ENCODE measurements around the gene TENM4. TPM values are rescaled to one million over a fixed set of nuclear protein-coding genes. Genes with fewer than 3 reads are reported as not detected.
"Not testable (repeated sequence)": the region's sequence is repeated elsewhere in the genome, so short reads cannot be mapped to it uniquely, and the experiment has no call there.

Gene TENM4
- total RNA-seq, 1 donor from 2014 or later = 46.6 TPM

DNA sequence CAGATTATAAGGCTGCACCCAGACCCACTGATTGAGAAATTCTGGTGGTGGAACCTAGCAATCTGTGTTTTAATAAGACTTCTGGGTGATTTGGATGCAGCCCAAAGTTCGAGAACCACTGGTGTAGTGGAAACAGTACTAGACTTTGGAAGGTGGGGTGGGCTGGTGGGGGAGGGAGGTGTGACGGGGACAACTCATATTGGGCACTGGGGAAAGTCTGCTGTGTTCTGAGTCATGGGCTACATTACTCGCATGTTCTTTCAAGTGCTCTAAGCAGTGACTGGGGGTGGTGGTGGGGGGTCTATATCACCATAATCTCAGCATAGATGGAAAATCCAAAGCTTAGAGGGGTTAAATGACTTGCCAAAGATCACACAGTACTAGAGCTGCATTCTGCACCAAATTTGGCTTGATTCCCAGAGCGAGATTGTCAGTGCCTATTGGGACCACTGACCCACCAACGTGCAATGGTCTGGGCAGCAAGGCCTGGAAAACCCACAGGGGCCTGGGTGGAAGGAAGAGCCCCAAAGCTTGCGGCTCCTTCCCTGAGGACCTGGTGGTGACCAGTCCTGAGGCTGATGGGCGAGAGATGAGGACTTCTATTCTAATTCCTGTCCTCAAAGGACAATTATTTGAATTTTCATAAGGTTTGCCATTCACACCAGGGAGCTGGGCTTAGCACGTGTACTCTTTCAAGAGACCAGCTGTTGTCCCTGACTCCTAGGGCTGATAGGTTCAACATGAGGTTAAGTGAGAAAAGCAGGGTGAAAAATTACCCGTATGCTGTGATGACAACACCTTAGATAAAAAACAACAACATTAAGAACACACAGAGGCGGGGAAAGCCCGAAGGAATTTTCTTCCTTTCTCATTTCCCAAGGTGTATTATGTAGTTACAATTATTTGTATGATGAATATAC, 788.6 kb downstream of the TENM4 start:
- DNase-seq (ENCODE audit: low spot score) = no peak

DNA sequence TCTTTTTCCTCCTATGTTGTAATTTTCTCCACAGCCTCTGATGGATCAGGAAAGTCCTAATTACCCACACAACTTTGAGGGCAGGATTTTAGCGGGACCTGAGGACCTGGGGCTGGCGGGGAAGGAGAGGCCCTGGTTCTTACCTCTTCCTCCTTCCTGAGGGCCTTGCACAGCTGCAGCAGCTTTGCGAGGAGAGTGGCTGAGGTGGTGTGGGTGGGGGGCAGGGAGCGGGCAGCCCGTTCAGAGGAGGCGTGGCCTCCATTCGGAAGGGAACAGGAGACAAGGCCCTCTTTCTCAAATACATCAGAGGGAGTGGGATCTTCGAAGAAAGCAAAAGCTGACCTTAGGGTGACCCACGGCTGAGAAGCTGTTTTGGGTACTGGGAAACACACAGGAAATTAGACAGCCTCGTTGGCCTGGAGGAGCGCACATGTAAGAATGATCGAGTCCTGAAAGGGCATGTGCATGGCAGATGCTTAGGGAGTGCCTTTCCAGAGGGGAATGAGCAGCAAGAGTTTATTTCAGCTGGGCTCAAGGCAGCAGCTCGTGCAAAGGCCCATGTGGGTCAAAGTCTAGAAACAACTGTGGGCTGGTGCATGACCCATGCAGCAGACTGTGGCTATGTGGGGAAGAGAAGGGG, 789.6 kb downstream of the TENM4 start:
- DNase-seq (ENCODE audit: low spot score) = no peak

DNA sequence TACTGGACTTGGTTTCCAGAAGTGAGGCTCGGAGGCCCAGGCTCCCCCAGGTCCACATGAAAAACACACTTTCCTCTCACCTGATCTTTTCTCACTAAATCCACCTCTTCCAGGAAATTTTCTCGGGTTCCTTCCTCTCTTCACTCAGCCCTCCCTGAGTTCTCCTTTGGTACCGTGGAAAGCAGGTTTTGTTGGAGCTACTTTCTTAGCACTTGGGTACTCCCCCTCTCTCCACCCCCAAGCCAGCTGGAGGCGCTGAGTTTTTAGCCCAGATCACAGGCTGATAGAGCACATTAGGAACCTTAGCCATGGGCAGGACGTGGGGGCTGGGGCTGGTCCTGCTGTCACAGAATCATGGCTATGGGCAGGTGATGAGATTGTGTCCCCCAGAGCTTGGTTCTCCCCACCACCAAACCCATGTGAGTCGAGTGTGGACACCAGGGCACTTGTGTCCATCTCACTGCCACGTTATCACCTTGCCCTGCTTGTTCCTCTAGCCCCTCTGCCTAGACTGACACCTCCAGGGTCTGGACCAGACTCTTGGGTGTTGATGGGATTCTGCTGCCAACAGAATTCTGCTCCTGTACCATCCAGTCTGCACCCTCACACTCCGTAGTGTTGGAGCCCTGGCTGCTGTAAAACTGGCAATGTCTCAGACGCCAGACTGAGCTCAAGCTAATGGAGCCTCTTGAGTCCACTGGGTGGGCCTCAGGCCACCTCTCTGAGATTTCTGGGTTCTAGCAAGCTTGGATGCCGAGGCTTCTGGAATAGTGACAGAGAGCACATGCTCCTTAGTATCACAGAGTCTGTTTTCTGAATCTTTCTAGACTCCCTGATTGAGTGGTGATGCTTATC, 791.2 kb downstream of the TENM4 start:
- DNase-seq (ENCODE audit: low spot score) = no peak

DNA sequence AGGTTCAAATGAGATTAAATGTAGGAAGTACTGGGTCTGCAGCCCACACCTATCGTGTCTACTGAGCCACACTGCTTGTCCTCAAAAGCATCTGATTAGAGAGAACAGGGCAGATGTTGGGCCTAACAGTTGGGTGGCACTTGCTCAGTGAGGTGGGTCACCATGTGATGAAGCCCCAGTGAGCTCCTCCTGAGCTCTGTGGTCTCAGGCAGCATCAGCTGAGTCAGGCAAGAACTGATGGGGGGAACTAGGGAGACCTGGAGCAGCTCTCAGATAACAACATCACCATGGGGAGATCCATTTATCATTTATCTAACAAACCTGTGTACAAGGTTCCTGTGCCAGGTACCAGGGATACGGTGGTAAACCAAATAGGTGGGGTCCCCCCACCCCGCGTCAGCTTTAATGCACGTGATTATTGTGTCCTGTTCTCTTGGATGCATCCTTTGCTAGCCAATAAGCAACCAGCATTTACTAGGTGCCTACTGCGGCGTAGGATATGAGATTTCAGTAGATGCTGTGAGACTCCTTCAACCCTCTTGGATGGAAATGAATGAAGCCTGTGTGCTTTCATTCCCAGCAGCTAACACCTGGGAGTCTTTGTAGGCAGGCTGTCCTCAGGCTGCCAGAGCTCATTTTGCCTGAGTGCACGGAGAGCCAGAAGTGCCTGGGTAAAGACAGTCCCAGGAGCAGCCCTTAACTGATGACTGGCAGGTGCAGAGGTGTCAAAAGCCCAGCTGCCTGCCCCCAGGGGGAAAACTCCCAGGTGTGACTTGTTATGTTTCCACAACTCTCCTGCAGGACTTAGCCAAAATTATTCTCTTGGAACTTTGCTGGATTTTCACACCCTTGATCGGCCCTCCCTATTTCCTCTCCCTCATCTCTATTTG, 792.6 kb downstream of the TENM4 start:
- no peak for DNase-seq (ENCODE audit: low spot score)

DNA sequence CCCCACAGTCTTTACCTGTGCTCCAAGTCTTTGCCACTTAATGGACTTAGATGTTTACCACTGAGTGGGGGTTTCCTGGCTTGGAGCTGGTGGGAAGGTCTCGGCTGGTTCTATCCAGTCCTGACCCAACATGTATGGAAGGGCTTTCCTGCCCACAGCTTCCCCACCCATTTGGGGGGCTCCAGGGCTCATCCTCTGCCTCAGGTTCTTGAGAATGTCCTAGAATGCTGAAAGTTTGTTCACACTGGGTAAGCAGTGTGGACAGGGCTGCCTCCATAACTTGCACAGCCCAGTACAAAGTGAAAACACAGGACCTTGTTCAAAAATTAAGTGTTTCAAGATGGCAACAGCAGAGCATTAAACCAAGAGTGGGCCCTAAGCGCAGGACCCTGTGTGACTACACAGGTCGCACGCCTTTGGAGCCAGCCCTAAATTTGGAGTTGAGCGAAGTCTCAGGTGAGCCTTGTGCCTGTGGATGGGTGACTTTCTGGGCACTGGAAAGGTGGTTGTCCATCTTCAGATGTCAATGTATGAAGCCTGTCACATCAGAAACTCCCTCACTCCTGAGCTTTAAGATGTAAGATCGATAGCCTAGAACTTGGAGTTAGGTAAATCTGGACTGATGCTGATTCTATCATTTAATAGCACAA, 793.4 kb downstream of the TENM4 start:
- DNase-seq (ENCODE audit: low spot score) = no peak

DNA sequence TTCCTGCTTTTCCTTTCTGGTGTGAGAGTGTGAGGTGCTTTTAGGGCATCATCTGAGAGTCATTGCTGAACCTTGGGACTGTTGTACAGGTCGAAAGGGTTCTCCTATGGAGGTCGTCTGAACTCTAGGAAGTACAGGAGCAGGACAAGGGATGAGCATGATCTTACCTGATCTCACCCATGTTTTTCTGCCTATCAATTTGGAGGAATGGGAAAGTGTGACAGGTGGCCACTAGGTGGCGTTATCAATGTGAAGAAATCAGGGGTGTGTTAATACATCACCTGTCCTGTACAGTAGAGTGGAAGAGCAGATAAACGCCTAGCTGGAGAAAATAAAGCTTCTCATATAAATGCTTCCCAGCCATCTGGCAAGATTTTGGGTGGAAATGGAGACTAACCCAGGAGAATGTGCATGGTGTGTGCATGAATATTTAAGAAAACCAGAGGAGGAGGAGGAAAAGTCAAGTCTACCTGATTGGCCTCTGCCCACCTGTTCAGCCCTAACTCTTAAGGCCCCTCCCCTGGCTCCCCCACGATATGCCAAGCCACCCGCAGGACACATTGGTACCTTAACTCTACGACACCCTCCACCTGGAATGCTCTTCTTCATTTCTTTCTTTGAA, 794.2 kb downstream of the TENM4 start:
- DNase-seq (ENCODE audit: low spot score) = no peak

DNA sequence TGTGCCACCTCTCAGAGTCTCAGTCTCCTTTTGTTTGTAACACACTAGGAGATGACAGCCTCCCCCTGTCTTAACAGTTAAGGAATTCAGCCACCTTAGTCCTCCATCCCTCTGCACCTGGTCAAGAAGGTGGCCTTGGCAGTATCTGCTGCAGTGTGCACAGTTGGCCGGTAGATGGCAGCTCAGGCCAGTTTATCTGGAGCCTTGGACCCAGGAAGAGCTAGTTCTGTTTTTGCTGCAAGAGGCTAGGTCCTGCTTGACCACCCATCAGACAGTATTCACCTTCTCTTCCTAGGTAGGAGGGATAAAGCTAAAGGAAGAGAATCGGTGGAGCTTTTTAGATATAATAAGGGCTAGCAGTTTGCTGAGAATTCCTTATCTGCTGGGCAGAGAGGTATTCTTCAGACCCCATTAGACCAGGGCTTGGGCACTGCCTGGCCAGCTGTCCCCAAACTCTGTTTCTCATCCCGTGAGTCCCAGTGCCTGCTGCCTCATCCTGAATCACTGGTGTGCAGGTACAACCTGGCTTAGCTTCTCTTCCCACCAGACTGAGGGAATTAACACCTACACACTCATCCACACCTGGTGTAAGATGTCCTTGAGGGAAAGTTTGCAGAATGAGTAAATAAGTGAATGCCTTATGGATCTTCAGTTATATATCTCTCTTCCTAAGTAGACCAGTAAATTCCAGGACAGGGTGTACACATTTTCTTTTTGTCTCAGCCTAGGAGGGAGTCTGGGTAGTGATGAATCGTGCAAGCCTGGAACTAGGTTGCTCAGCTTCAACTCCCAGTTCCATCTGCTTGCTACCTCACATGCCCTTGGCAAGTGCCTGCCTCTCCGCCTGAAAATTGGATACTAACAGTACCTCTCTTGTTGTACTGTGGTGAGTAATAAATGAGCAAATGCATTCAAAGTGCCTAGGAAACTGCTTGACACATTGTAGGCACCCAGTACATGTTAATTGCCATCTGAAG, 795.3 kb downstream of the TENM4 start:
- DNase-seq (ENCODE audit: low spot score) = no peak

DNA sequence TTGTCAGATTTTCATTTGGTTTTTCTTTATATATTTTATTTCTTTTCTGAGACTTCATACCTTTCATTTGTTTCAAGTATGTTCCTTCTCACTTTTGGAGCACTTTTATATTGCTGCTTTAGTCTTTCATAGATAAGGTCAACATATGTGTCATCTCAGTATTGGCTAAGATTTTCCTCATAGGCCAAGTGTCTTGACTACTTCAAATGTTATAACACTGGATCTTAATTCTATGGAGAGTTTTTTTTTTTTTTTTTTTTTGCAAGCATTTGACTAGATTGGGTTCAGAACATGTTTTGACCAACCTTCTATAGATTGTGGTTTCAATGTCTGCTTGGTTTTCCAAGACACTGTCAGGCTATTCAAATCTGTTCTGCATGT, 797.2 kb downstream of the TENM4 start:
- no peak for DNase-seq (ENCODE audit: low spot score)

DNA sequence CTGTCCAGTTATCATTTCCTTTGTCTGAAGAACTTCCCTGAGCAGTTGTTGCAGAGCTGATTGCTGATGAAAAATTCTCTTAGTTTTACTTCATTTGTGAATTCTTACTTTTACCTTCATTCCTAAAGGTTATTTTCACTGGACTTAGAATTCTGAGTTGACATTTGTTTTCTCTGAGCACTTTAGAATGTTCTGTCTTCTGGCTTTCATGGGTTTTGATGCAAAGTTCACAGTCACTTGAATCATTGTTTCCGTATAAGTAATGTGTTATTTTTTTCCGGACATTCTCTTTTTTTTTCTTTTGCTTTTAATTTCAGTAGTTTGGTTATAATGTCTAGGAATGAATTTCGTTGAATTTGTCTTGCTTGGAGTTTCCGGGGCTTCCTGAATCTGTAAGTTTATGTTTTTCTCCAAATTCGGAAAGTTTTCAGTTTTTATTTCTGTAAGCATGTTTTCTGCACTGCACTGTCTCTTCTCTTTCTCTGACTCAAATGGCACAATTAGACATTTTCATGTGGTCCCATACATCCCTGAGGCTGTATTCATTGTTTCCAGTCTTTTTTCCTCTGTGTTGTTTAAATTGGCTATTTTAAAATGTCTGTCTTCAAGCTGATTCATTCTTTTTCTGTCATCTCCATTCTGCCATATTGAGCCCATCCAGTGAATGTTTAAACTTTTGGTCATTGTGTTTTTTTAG, 797.7 kb downstream of the TENM4 start:
- no peak for DNase-seq (ENCODE audit: low spot score)

DNA sequence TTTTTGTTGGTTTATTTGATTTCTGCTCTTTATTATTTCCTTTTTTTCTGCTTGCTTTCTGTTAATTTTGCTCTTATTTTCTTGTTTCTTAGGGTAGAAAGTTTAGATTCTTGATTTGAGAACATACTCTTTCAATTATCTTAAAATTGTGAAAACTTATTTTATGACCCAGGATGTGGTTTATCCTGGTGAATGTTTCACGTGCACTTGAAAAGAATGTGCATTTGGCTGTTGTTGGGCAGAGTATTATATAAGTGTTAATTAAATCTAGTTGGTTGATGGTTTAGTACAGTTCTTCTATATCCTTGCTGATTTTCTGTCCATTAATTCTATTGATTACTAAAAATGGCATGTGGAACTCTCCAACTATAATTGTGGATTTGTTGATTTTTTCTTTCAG, 799.3 kb downstream of the TENM4 start:
- no peak for DNase-seq (ENCODE audit: low spot score)

DNA sequence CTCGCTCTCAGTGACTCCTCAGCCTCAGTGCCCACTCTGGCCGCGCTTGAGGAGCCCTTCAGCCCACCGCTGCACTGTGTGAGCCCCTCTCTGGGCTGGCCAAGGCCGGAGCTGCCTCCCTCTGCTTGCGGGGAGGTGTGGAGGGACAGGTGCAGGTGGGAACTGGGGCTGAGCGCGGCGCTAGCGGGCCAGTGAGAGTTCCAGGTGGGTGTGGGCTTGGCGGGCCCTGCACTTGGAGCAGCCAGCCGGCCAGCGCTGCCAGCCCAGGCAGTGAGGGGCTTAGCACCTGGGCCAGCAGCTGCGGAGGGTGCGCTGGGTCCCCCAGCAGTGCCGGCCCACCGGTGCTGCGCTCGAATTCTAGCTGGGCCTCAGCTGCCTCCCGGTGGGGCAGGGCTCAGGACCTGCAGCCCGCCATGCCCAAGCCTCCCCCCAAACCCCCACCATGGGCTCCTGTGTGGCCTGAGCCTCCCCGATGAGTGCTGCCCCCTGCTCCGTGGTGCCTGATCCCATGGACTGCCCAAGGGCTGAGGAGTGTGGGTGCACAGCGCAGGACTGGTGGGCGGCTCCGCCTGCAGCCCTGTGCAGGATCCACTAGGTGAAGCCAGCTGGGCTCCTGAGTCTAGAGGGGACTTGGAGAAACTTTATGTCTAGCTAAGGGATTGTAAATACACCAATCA, 802.0 kb downstream of the TENM4 start:
- no peak for DNase-seq (ENCODE audit: low spot score)

DNA sequence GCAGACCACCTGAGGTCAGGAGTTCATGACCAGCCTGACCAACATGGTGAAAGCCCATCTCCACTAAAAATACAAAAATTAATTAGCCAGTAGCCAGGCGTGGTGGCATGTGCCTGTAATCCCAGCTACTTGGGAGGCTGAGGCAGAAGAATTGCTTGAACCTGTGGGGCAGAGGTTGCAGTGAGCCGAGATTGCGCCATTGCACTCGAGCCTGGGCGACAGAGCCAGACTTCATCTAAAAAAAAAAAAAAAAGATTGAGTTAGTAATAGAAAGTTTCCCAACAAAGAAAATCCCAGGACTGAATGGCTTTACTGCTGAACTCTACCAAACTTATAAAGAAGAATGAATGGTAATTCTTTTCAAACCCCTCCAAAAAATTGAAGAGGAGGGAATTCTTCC, 803.3 kb downstream of the TENM4 start:
- DNase-seq (ENCODE audit: low spot score) = not testable (repeated sequence)

DNA sequence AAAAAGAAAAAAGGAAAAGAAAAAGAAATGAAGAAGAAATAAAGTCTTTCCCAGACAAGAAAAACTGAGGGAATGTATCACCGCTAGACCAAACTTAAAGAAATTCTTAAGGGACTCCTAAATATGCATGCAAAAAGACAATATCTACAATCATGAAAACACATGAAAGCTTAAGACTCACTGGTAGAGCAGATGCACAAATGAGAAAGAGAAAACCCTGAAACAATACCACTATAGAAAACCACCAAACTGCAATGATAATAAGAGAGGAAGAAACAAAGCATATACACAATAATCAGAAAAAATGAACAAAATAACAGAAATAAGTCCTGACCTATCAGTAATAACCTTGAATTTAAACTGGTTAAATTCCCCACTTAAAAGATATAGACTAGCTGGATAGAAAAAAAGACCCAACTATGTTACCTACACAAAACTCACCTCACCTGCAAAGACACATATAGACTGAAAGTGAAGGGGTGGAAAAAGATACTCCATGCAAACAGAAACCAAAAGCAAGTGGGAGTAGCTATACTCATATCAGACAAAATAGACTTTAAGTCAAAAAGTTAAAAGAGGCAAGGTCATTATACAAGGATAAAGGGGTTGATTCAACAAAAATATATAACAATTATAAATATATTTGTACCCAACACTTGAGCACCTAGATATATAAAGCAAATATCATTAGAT, 804.9 kb downstream of the TENM4 start:
- no peak for DNase-seq (ENCODE audit: low spot score)

DNA sequence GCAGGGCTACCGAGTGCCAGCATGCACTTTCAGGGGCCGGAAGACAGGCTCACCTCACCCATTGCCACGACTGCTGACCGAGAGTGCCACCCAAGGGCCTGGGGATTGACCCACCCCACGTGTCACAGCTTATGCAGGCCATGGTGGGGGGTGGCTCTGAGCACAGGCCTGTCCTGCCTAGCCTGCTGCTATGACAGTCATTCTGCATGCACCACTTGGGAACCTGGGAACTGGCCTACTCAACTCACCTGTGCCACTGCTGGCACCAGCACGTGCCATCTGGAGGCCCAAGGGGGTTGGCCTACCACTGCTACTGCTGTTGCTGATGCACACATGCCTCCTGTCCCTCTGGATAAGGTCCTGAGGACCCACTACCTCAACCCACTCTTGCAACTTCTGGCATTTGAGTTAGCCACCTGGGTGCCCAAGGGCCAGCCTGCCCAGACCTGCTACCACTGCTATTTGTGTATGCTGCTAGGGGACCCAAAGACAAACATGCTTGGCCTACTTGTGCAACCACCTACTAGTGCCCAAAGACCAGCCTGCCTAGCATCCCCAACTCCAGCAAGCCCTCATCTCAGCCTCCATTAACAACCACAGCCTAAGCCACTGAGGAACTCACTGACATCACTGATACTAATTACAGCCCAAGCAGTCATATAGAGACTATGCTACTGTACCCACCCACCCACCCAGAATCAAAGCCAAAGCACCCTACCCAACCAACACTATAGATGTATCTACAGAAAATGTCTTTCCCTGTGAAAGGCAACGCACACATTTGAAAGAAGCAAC, 807.1 kb downstream of the TENM4 start:
- no peak for DNase-seq (ENCODE audit: low spot score)

DNA sequence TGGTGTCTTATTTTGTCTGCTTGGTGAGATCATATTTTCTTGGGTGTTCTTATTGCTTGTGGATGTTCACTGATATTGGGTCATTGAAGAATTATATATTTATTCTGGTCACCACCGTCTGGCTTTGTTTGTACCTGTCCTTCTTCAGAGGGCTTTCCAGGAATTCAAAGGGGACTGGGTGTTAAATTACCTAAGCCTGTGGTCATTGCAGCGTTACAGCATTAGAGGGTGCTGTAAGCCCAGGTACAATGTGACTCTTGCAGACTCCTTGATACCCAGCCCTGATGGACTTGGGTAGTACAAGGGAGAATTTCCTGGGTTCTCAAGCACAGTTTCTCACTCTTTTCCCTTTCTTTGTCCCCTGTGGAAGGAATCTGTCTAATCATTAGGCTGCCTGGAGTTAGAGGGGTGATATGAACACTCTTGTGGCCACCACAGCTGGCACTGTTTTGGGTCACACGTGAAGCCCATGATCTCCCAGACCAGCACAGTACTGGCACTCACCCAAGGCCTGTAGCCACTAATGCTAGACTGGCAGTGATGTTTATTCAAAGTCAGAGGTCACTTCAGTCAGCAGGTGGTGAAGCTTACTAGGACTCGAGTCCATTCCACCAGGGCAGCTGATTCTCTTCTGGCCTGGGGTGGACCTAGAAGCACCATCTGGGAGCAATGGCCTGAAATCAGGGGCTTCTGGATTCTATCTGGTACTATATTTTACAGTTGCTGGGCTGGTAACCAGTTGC, 810.1 kb downstream of the TENM4 start:
- DNase-seq (ENCODE audit: low spot score) = no peak
